Neural progenitor cell (in vitro differentiated cells): ENCODE data around the gene SLC35E1.

Experiments used
- EZH2 ChIP-seq: fragments of 200-600 bp; sonication (generic); IDR thresholded peaks from 2 replicates; pipeline ENCODE4 v1.6.1; 2017; ENCODE audit warnings: antibody characterized with exemption, mild to moderate bottlenecking, moderate library complexity
- EZH2phosphoT487 ChIP-seq: fragments of 200-600 bp; sonication (generic); IDR thresholded peaks from 2 replicates; pipeline ENCODE4 v1.6.1; 2017; ENCODE audit warnings: antibody characterized with exemption
- TF ChIP-seq, protein P1 (sequence below): fragments of 200-600 bp; sonication (generic); IDR thresholded peaks from 2 replicates; pipeline ENCODE4 v1.5.1; 2017; ENCODE audit warnings: antibody characterized with exemption, mild to moderate bottlenecking

DNA sequence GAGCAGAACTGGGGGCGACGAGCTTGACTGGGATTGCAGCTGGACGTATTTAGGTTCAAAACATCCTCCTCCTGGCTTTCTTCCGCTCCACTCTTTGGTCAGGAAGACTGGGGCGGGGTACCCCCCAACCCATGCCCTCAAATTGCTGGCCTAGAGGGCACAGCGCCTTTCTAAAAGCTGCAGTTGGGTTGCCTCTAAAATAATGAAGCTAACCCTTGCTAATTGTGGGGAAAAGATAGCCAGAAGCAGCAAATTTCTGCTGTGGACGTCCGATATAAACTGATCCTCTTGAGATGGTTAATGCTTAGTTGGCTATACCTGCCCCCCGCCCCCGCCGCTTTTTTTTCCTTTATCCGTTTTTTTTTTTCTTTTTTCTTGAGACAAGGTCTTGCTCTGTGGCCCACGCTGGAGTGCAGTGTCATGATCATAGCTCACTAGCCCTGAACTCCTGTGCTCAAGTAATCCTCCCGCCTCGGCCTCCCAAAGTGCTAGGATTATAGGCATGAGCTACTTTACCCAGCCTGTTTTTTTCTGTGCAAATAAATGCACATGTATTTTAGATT is 29.2 kb downstream of the SLC35E1 start:
- TF ChIP-seq, protein P1, sequence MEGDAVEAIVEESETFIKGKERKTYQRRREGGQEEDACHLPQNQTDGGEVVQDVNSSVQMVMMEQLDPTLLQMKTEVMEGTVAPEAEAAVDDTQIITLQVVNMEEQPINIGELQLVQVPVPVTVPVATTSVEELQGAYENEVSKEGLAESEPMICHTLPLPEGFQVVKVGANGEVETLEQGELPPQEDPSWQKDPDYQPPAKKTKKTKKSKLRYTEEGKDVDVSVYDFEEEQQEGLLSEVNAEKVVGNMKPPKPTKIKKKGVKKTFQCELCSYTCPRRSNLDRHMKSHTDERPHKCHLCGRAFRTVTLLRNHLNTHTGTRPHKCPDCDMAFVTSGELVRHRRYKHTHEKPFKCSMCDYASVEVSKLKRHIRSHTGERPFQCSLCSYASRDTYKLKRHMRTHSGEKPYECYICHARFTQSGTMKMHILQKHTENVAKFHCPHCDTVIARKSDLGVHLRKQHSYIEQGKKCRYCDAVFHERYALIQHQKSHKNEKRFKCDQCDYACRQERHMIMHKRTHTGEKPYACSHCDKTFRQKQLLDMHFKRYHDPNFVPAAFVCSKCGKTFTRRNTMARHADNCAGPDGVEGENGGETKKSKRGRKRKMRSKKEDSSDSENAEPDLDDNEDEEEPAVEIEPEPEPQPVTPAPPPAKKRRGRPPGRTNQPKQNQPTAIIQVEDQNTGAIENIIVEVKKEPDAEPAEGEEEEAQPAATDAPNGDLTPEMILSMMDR, result no peak
- TF ChIP-seq EZH2, result no peak
- no peak for TF ChIP-seq EZH2phosphoT487
